ENCODE measurements around the gene PIGQ.

DNA sequence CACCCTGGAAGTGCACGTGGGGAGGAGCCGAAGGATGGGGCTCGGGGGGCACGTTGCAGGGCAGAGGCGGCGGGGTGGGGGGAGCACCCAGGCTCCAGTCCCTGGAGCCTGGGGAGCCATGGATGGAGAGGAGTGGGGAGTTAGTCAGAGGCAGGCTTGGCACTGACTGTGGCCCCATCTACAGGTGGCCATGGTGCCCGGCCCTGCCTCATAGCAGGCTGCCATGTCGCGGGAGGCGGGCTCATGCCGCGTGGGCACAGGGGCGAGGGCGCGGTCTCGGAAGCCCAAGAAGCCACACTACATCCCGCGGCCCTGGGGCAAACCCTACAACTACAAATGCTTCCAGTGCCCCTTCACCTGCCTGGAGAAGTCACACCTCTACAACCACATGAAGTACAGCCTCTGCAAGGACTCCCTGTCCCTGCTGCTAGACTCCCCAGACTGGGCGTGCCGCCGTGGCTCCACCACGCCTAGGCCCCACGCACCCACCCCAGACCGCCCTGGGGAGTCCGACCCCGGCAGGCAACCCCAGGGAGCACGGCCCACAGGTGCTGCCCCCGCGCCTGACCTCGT lies 6.6 kb upstream of the PIGQ start:
- TF ChIP-seq EZH2 (IDR thresholded peaks at IDR 0.05; ENCODE audit: low read depth, low read length, severe bottlenecking): no peak
- TF ChIP-seq CBX8 (IDR thresholded peaks at IDR 0.05; ENCODE audit: borderline replicate concordance, low read depth, low read length): no peak
- TF ChIP-seq, protein P1, sequence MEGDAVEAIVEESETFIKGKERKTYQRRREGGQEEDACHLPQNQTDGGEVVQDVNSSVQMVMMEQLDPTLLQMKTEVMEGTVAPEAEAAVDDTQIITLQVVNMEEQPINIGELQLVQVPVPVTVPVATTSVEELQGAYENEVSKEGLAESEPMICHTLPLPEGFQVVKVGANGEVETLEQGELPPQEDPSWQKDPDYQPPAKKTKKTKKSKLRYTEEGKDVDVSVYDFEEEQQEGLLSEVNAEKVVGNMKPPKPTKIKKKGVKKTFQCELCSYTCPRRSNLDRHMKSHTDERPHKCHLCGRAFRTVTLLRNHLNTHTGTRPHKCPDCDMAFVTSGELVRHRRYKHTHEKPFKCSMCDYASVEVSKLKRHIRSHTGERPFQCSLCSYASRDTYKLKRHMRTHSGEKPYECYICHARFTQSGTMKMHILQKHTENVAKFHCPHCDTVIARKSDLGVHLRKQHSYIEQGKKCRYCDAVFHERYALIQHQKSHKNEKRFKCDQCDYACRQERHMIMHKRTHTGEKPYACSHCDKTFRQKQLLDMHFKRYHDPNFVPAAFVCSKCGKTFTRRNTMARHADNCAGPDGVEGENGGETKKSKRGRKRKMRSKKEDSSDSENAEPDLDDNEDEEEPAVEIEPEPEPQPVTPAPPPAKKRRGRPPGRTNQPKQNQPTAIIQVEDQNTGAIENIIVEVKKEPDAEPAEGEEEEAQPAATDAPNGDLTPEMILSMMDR (IDR thresholded peaks at IDR 0.05; ENCODE audit: control extremely low read depth in 1 of 3, insufficient read depth in 1 of 3, low read depth in 1 of 3, low read length in 3 of 3): no peak
- TF ChIP-seq SRF (IDR thresholded peaks at IDR 0.05; ENCODE audit: low read depth, low read length): no peak
- no peak for TF ChIP-seq CREB1 (IDR thresholded peaks at IDR 0.05)
- TF ChIP-seq YY1 (IDR thresholded peaks at IDR 0.05; ENCODE audit: low read depth, low read length): no peak

Measured in H1 (cell line).